GM12892 (cell line): ENCODE results near the gene INS.

ENCODE experiments used
- POLR2A ChIP-seq: IDR thresholded peaks from 2 replicates; pipeline ENCODE4 v1.6.1; 2011; ENCODE audit warnings: low read depth, low read length, control low read depth
- POLR2AphosphoS5 ChIP-seq: IDR thresholded peaks from 2 replicates; pipeline ENCODE4 v1.6.1; 2011; ENCODE audit warnings: low read depth, low read length, control low read depth
- TAF1 ChIP-seq: IDR thresholded peaks from 2 replicates; pipeline ENCODE4 v1.6.1; 2011; ENCODE audit warnings: low read depth, mild to moderate bottlenecking, control low read depth, low read length, borderline replicate concordance

GRCh38 chr11:2126520-2127085, 34.4 kb downstream of the INS start:
- TF ChIP-seq POLR2AphosphoS5 (no peak), POLR2A (no peak), TAF1 (no peak)
